ENCODE results near the gene UBE2J1.

DNA sequence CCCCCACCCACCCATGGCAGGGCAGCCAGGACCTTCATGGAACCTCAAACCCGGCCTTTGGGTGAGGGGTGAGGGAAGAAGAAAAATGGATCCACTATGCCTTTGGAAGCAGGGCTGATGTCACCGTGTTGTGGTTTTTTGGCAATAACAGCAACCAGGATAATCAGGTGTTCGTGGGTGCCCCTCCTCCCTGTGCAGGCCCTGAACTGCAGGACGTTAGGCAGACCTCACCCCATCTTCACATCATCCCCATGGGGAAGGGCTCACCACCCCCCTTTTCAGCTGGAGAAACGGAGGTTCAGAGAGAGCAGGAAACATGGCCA lies 41.0 kb downstream of the UBE2J1 start:
- TF ChIP-seq, protein P1, sequence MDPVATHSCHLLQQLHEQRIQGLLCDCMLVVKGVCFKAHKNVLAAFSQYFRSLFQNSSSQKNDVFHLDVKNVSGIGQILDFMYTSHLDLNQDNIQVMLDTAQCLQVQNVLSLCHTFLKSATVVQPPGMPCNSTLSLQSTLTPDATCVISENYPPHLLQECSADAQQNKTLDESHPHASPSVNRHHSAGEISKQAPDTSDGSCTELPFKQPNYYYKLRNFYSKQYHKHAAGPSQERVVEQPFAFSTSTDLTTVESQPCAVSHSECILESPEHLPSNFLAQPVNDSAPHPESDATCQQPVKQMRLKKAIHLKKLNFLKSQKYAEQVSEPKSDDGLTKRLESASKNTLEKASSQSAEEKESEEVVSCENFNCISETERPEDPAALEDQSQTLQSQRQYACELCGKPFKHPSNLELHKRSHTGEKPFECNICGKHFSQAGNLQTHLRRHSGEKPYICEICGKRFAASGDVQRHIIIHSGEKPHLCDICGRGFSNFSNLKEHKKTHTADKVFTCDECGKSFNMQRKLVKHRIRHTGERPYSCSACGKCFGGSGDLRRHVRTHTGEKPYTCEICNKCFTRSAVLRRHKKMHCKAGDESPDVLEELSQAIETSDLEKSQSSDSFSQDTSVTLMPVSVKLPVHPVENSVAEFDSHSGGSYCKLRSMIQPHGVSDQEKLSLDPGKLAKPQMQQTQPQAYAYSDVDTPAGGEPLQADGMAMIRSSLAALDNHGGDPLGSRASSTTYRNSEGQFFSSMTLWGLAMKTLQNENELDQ (tag by site-specific recombination; IDR thresholded peaks at IDR 0.05; ENCODE audit: low read depth): no peak
- TF ChIP-seq, protein P2, sequence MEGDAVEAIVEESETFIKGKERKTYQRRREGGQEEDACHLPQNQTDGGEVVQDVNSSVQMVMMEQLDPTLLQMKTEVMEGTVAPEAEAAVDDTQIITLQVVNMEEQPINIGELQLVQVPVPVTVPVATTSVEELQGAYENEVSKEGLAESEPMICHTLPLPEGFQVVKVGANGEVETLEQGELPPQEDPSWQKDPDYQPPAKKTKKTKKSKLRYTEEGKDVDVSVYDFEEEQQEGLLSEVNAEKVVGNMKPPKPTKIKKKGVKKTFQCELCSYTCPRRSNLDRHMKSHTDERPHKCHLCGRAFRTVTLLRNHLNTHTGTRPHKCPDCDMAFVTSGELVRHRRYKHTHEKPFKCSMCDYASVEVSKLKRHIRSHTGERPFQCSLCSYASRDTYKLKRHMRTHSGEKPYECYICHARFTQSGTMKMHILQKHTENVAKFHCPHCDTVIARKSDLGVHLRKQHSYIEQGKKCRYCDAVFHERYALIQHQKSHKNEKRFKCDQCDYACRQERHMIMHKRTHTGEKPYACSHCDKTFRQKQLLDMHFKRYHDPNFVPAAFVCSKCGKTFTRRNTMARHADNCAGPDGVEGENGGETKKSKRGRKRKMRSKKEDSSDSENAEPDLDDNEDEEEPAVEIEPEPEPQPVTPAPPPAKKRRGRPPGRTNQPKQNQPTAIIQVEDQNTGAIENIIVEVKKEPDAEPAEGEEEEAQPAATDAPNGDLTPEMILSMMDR (tag by site-specific recombination; IDR thresholded peaks at IDR 0.05): no peak
- TF ChIP-seq ZBTB7A (tag by site-specific recombination; IDR thresholded peaks at IDR 0.05; ENCODE audit: low read depth): no peak
- TF ChIP-seq, protein P3, sequence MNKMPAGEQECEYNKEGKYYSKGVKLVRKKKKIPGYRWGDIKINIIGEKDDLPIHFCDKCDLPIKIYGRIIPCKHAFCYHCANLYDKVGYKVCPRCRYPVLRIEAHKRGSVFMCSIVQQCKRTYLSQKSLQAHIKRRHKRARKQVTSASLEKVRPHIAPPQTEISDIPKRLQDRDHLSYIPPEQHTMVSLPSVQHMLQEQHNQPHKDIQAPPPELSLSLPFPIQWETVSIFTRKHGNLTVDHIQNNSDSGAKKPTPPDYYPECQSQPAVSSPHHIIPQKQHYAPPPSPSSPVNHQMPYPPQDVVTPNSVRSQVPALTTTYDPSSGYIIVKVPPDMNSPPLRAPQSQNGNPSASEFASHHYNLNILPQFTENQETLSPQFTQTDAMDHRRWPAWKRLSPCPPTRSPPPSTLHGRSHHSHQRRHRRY (tag by site-specific recombination; IDR thresholded peaks at IDR 0.05): no peak

Data from HEK293 (cell line).